IMR-90 (cell line): ENCODE results near the gene KRTAP1-5. TPM values are rescaled to one million over a fixed set of nuclear protein-coding genes. Genes with fewer than 3 reads are reported as not detected.
"Not testable (repeated sequence)": the region's sequence is repeated elsewhere in the genome, so short reads cannot be mapped to it uniquely, and the experiment has no call there.

Source experiments
- ATAC-seq: fragments of 200-7000 bp; cut with Tn5 transposase; 2 replicates; pipeline ENCODE4 v1.9.1; 2020; ENCODE audit warnings: low read depth, mild to moderate bottlenecking, moderate library complexity
- BruUV-seq: library from RNA; stranded (reverse); fragments of 400-500 nt; replicated peaks from 2 replicates; lab custom pipeline; 2021; lab: Mats Ljungman, UMichigan
- CTCF ChIA-PET: fragments of 300-600 bp; formaldehyde crosslinking; extraction: SDS; loops from one replicate; lab custom pipeline; 2021; ENCODE audit warnings: antibody characterized with exemption; lab: Yijun Ruan, JAX
- POLR2A ChIA-PET: fragments of 300-600 bp; sonication (Branson Sonifier 250); formaldehyde crosslinking; loops from one replicate; lab custom pipeline; 2022; ENCODE audit warnings: antibody characterized with exemption; ENCODE audit not compliant: unreplicated experiment; lab: Charles Lee
- DNase-seq: peaks from one replicate; pipeline ENCODE4 v3.0.0; 2013
- H2AFZ ChIP-seq: replicated peaks from 2 replicates; pipeline ENCODE3; 2013; ENCODE audit warnings: low read length, mild to moderate bottlenecking; ENCODE audit not compliant: poor library complexity
- H2AK5ac ChIP-seq: 2 replicates; pipeline ENCODE4 v1.6.1; 2013; ENCODE audit warnings: low read depth, low read length, inconsistent platforms
- H2AK9ac ChIP-seq: replicated peaks from 2 replicates; pipeline ENCODE3; 2013; ENCODE audit warnings: mild to moderate bottlenecking, low read depth, low read length, moderate library complexity; ENCODE audit not compliant: poor library complexity
- H2BK120ac ChIP-seq: 2 replicates; pipeline ENCODE4 v1.6.1; 2013; ENCODE audit warnings: low read depth, low read length, inconsistent platforms
- H2BK15ac ChIP-seq: 3 replicates; pipeline ENCODE4 v1.6.1; 2013; ENCODE audit warnings: low read depth, low read length, inconsistent platforms
- H2BK20ac ChIP-seq: 2 replicates; pipeline ENCODE4 v1.6.1; 2013; ENCODE audit warnings: low read depth, mild to moderate bottlenecking, inconsistent platforms, low read length, moderate library complexity
- H2BK5ac ChIP-seq: 2 replicates; pipeline ENCODE4 v1.6.1; 2013; ENCODE audit warnings: mild to moderate bottlenecking, low read depth, low read length, inconsistent platforms; ENCODE audit not compliant: poor library complexity, severe bottlenecking
- H3K14ac ChIP-seq: replicated peaks from 2 replicates; pipeline ENCODE4 v1.6.1; 2013; ENCODE audit warnings: low read depth, low read length, inconsistent platforms
- H3K18ac ChIP-seq: 2 replicates; pipeline ENCODE4 v1.6.1; 2013; ENCODE audit warnings: low read depth, low read length, control low read depth
- H3K23ac ChIP-seq: 2 replicates; pipeline ENCODE4 v1.6.1; 2013; ENCODE audit warnings: low read depth, low read length, inconsistent platforms
- H3K27ac ChIP-seq: 2 replicates; pipeline ENCODE4 v1.5.1; 2013; ENCODE audit warnings: mild to moderate bottlenecking, control low read depth, low read length; ENCODE audit not compliant: insufficient read depth
- H3K27me3 ChIP-seq: 2 replicates; pipeline ENCODE4 v1.6.1; 2013; ENCODE audit warnings: low read length; ENCODE audit not compliant: control insufficient read depth, insufficient read depth
- H3K36me3 ChIP-seq: 2 replicates; pipeline ENCODE4 v1.6.1; 2013; ENCODE audit warnings: low read length, mixed read lengths; ENCODE audit not compliant: control insufficient read depth, insufficient read depth
- H3K4ac ChIP-seq: 2 replicates; pipeline ENCODE4 v1.6.1; 2013; ENCODE audit warnings: low read depth, low read length, inconsistent platforms
- H3K4me1 ChIP-seq: 2 replicates; pipeline ENCODE4 v1.6.1; 2013; ENCODE audit warnings: low read length, mixed read lengths; ENCODE audit not compliant: control insufficient read depth, insufficient read depth
- H3K4me2 ChIP-seq: 2 replicates; pipeline ENCODE4 v1.6.1; 2013; ENCODE audit warnings: low read depth, mild to moderate bottlenecking, control low read depth, low read length, moderate library complexity
- H3K4me3 ChIP-seq: 2 replicates; pipeline ENCODE4 v1.5.1; 2013; ENCODE audit warnings: low read depth, mild to moderate bottlenecking, control low read depth, low read length, moderate library complexity; ENCODE audit not compliant: insufficient read depth
- H3K56ac ChIP-seq: 2 replicates; pipeline ENCODE4 v1.6.1; 2013; ENCODE audit warnings: low read length, inconsistent platforms; ENCODE audit not compliant: insufficient read depth; ENCODE audit errors: extremely low read depth
- H3K79me1 ChIP-seq, 2 experiments: 2 replicates each; pipeline ENCODE4 v1.6.1; 2013; ENCODE audit warnings: low read length in 2 of 2, inconsistent platforms in 1 of 2, low read depth in 1 of 2
- H3K9ac ChIP-seq: 2 replicates; pipeline ENCODE4 v1.6.1; 2013; ENCODE audit warnings: low read depth, low read length, control low read depth
- H3K9me1 ChIP-seq: 2 replicates; pipeline ENCODE4 v1.6.1; 2013; ENCODE audit warnings: low read length, inconsistent platforms; ENCODE audit not compliant: insufficient read depth
- H3K9me3 ChIP-seq: 2 replicates; pipeline ENCODE4 v1.6.1; 2013; ENCODE audit warnings: low read length; ENCODE audit not compliant: control insufficient read depth, insufficient read depth
- H4K20me1 ChIP-seq: 2 replicates; pipeline ENCODE4 v1.6.1; 2013; ENCODE audit warnings: low read length, inconsistent platforms; ENCODE audit not compliant: insufficient read depth
- H4K5ac ChIP-seq: 2 replicates; pipeline ENCODE4 v1.6.1; 2013; ENCODE audit warnings: mild to moderate bottlenecking, low read depth, low read length, control low read depth
- H4K8ac ChIP-seq, 2 experiments: 2 replicates each; pipeline ENCODE4 v1.6.1; 2013; ENCODE audit warnings: low read depth in 2 of 2, low read length in 2 of 2, control low read depth in 1 of 2, inconsistent platforms in 1 of 2
- H4K91ac ChIP-seq: 2 replicates; pipeline ENCODE4 v1.6.1; 2013; ENCODE audit warnings: low read depth, low read length, inconsistent platforms; ENCODE audit not compliant: insufficient read depth
- WGBS, 2 experiments: methylation state at CpG; one replicate each; pipeline versions ENCODE4 v1.1.5 to v1.1.7; 2013; ENCODE audit warnings: missing lambda C conversion rate in 2 of 2; ENCODE audit not compliant: insufficient read length in 1 of 2; ENCODE audit errors: extremely low coverage in 2 of 2; 5-methylcytosine and 5-hydroxymethylcytosine counted together
- dilution Hi-C: fragments of 300-500 bp; cut with HindIII; formaldehyde crosslinking; loops from one replicate; pipeline ENCODE4 v1.14.3; 2018; ENCODE audit warnings: low sequenced_read_pairs; ENCODE audit not compliant: unreplicated experiment
- in situ Hi-C: fragments of 300-500 bp; cut with MboI; formaldehyde crosslinking; loops from 3 replicates; pipeline ENCODE4 v1.14.3; 2019; ENCODE audit warnings: low sequenced_read_pairs, inconsistent platforms, mixed read lengths
- intact Hi-C: fragments of 100-400 bp; cut with micrococcal nuclease; formaldehyde crosslinking; loops from 2 replicates; pipeline ENCODE4 v1.10.0; 2022
- polyA plus RNA-seq, 3 experiments: library from polyadenylated mRNA; depleted of rRNA; stranded (reverse); fragments of >200 nt; gene quantifications; 2 replicates each; pipeline ENCODE4 v1.2.3, GENCODE V29; 2012; ENCODE audit warnings: low replicate concordance in 1 of 3
- total RNA-seq: library from RNA; depleted of rRNA; stranded (reverse); fragments of >200 nt; gene quantifications from 2 replicates; pipeline ENCODE4 v1.2.3, GENCODE V29; 2012

KRTAP1-5 gene
- total and polyA plus RNA-seq, 2 of the 4 experiments (the other 2 are of a cell fraction): 27.0 to 34.8 TPM

DNA sequence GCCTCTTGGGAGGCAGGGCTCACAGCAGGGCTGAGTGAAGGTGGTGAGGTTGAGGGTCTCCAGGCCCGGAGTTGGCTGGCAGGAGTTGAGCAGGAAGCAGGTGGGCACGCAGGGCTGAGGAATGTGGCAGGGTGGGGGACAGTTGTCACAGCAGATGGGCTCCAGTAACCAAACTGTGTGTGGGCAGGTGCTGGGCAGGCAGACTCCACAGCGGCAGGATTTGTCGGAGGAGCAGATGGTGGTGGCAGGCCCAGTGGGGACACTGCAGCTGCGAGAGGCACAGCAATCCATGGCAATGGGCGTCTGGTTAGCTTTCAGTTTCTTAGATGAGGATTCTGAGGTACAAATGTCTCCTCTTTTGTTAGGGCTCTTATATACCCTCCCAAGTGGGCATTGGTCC is 27.4 kb downstream of the KRTAP1-5 start, which contains the start of gene KRTAP3-2:
TSS of gene KRTAP3-2 (minus strand) at position 344 of the 400 bp plus-strand sequence. CDS start at position 291, 53 bp downstream.
- H3K4ac ChIP-seq, H2AFZ ChIP-seq, ATAC-seq, H3K4me2 ChIP-seq, H2AK5ac ChIP-seq, H2BK15ac ChIP-seq, H4K91ac ChIP-seq, H3K9me1 ChIP-seq, H3K9ac ChIP-seq, H2BK5ac ChIP-seq, H2BK120ac ChIP-seq, H3K18ac ChIP-seq, BruUV-seq, intact Hi-C loops, H3K36me3 ChIP-seq, H4K20me1 ChIP-seq, H3K27me3 ChIP-seq, POLR2A ChIA-PET, H3K79me1 ChIP-seq, in situ Hi-C loops, dilution Hi-C loops, CTCF ChIA-PET, H4K5ac ChIP-seq, H2AK9ac ChIP-seq, H3K14ac ChIP-seq, DNase-seq, H3K4me3 ChIP-seq, H3K56ac ChIP-seq, H3K27ac ChIP-seq, H2BK20ac ChIP-seq, H3K9me3 ChIP-seq, H3K23ac ChIP-seq, H4K8ac ChIP-seq, H3K4me1 ChIP-seq: not testable (repeated sequence)
- WGBS, 2 experiments: no CpG with 5 or more reads among the region's 6 CpGs
